Fibroblast of skin of right quadriceps (primary cell): ENCODE data around the gene ATP13A5.

Source experiments
- DNase-seq: peaks from one replicate; pipeline ENCODE4 v3.0.0-alpha.2; 2013

The ATP13A5 gene, protein sequence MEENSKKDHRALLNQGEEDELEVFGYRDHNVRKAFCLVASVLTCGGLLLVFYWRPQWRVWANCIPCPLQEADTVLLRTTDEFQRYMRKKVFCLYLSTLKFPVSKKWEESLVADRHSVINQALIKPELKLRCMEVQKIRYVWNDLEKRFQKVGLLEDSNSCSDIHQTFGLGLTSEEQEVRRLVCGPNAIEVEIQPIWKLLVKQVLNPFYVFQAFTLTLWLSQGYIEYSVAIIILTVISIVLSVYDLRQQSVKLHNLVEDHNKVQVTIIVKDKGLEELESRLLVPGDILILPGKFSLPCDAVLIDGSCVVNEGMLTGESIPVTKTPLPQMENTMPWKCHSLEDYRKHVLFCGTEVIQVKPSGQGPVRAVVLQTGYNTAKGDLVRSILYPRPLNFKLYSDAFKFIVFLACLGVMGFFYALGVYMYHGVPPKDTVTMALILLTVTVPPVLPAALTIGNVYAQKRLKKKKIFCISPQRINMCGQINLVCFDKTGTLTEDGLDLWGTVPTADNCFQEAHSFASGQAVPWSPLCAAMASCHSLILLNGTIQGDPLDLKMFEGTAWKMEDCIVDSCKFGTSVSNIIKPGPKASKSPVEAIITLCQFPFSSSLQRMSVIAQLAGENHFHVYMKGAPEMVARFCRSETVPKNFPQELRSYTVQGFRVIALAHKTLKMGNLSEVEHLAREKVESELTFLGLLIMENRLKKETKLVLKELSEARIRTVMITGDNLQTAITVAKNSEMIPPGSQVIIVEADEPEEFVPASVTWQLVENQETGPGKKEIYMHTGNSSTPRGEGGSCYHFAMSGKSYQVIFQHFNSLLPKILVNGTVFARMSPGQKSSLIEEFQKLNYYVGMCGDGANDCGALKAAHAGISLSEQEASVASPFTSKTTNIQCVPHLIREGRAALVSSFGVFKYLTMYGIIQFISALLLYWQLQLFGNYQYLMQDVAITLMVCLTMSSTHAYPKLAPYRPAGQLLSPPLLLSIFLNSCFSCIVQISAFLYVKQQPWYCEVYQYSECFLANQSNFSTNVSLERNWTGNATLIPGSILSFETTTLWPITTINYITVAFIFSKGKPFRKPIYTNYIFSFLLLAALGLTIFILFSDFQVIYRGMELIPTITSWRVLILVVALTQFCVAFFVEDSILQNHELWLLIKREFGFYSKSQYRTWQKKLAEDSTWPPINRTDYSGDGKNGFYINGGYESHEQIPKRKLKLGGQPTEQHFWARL

DNA sequence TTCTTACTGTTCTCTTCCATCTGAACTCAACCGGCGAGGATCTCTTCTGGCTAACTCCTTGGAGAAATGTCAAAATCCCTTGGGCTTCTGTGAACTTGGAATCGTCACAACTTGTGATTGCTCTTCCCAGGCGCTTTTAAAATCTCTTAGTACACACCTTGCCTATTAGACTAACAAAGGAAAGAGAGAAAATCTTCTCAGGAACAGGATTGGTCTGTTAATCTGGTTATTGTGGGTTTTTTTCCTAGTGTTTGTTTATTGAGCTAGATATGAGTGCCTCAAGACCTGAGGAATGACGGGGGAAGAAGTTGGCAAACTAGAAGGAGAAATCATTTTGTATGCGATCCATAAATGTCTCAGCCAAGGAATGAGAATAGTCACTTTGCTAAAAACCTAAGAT lies at the start of gene ATP13A5:
Gene ATP13A5, minus strand, starts transcription at position 48 of the 400 bp plus-strand sequence. Its CDS starts 28 bp downstream, at position 20.
- no peak for DNase-seq

DNA sequence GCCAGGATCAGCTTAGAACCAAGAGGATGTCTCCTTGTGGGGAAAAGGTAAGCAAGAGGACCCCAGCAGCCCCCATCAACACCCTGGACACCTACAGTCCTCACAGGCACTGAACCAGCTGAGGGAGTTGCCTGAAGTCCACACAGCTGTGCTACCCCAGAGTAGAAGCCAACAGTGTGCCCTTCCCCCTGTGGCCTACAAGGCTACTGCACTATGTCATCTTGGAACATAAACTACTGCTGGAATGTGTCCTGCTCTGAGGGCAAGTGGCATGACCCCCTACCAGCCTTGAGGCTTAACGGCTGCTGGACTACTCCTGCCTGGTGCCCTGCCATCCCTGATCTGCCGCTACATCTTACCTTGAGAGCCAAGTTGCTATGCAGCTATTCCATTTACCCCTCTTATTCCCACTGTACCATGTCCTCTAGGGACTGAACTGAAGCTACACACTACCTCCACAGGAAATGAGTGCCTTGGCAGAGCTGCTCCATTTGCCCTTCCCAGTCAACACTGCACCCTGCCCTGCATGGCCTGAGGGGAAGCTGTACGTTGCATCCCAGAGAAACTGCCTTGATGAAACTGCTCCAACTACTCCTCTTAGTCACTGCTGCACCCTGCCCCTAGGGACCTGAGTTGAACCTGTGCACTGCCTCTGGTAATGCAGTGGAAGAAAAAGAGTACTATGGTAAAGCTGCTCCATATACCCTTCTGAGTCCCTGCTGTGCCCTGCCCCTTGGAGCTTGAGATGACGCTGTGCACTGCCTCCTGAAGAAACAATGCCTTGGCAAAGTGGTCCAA lies 40.2 kb upstream of the ATP13A5 start:
- DNase-seq: no peak

DNA sequence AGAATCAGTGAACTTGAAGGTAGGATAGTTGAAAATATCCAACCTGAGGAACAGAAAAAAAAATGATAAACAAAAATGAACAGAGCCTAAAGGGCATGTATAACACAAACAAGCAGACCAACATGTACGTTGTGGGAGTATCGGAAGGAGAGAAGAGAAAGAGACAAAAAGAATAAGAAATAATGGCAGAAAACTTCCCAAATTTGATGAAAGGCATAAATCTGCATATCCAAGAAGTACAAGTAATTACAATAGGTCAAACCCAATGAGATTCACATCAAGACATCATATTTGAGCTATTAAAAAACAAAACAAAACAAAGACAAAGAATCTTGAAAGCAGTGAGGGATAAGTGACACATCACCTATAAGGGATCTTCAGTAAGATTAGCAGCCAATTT lies 38.1 kb upstream of the ATP13A5 start:
- no peak for DNase-seq

DNA sequence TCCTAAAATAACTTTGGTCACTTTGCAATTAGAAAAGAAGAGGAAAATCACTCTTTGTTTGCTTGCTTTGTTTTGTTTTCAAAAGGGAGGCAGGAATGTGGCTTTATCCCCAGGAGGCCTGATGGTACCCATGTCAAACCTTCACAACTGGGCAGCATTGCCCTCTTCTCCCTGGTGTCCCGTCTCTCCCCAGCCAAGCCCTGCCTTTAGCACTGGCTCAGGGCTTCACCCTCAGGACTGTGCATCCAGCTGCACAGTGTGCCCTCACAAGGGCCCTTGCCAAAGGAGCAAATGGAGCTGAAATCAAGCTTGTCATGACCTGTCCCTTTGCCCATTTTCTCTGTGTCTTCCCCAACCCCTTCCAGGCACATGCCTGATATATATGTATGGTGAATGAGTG lies 29.1 kb upstream of the ATP13A5 start:
- no peak for DNase-seq

DNA sequence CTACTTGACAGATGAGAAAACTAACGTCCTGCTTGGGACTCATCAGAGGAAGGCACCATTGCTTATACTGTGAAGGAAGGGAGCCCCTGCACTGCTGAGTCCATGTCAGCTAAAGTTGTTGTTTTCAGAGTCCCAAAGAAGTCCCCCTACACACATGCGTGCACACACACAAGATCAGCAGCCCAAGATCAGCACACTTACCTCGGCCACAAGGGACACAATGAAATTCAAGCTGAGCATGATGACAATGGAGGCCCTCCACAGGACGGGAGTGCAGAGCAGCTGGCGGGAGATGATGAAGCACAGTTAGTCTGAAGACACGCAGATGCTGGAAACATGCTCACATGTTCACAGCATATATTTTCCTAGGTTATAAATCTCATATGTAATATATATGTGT lies 28.6 kb upstream of the ATP13A5 start:
- no peak for DNase-seq

DNA sequence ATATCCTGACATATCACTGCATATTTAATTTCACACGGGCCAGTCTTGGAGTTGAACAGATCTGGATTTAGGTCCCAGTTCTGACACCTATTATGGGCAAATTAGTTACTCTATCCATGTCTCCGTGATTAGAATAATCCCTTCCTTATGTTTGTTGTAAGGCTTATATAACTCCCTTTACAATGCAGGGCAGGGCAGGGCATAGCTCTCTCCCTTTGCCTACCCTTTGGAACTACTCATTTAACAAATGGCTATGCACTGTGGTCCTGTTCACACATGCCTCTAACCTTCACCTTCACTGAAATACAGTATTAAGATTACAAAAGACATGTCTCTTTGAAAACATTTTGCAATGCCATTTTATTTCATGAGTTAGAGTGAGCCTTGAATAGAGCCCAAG lies 24.8 kb upstream of the ATP13A5 start:
- DNase-seq: no peak

DNA sequence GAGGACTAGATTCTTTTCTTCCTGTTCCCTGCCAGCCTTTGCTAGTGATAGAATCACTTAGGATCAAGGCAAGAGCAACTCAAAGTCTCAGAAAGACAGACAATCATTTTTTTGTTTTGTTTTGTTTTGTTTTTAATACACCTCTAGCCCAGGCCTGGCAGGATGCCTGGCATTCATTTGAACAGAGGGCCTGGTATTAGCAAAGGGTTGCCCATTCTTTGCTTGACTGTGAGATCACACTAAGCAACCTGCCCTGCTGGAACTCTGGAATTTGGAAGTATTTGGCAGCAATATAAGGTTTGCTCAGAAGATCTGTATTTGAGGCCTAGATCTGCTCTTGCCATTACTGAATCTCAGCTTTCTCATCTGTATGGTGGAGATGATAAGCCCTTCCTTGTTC lies 21.8 kb upstream of the ATP13A5 start:
- DNase-seq: no peak

DNA sequence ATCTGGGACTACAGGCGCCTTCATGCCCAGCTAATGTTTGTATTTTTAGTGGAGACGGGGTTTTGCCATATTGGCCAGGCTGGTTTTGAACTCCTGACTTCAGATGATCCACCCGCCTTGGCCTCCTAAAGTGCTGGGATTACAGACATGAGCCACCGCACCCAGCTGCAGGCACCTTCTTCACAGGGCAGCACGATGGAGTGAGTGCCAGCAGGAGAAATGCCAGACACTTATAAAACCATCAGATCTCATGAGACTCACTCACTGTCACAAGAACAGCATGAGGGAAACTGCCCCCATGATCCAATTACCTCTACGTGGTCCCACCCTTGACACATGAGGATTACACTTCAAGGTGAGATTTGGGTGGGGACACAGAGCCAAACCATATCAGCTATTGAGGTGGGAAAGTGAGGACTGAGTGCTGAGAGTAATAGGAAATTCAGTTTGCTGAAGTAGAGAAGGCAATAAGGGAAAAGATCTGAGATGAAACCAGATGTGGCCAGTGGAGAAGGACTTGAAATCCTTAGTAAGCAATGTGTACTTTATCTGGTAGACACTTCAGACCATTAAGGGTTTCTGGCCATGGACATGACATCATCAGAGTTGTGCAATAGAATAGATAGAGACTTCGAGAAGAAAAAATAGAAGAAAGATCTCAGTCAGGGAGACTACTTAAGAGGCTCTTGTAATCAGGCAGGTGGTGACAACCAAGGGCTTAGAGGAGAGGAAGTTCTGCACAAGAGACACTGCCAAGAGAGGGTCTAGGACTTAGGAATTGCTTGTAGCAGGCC lies 18.1 kb upstream of the ATP13A5 start:
- DNase-seq: no peak

DNA sequence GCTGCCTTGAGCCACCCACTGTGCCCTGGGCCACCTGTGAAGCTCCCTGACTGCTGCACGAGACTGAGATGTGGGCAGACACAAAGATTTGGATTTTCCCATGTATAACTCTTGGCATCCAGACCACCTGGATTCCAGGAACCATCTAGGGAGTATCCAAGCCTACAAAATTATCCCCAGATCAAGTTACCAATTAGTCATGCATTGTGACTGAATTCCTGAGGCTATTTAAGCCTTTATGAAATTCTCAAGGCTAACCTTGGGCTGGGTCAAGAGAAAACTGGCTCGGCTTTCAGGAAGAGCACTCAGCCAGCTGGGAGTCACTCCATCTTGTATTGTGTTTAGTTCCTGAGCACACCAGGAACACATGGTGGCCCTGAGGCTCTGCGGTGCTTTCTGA lies 13.3 kb upstream of the ATP13A5 start:
- peak; percentile 11 for DNase-seq

DNA sequence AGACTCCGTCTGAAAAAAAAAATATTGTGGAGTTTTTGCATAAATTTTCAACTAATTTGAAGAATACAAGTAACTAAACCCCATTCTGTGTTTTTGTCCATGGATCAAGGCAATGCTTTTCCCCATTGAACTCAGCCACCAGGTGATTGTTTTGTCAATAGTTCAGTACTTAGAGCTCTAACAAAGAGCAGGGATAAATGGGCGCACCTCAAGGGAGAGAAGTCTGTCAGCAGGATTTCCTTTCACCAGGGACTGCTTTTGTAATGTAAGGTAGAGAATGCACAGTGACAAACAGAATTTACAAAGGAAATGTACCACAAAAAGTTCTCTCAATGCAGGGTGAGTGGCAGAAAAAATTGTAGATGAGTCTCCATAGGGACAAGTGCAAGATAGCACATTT lies 10.8 kb upstream of the ATP13A5 start:
- no peak for DNase-seq

DNA sequence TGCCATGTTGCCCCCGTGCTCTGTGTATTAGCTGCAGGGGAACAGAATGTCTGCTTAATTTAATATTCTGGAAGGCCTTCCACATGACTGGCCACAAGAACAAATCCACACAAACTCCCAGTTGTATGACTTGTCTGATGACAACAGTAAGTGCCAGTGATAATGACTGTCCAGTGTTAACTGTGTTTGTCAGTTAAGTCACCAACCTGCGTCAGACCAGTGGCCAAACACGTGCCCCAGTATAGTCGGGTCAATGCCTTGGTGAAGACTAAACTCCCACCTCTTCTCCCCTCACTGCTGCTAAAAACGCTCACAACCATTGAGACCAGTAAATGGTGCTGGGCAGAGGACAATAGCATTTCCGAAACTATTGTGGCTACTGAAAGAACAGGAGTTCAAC lies 9.8 kb upstream of the ATP13A5 start:
- DNase-seq: no peak

DNA sequence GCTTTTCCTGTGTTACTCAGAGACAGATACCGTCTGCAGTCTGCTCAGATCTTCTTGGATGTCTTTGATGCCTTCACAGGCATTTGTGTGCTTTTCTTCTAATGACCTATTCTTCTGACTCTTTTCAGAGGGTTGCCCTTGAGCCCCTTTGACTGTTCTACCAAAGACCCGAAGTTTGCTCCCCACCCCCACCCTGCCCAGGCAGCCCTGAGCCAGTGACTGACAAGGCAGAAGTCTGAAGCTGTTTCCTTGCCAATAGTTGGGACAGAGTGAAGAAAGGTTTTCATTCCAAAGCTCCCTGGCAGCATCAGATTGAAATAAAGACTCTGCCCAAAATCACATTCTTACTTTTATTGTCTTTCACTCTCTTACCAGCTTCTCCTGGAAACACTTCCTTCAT lies 9.0 kb upstream of the ATP13A5 start:
- no peak for DNase-seq

DNA sequence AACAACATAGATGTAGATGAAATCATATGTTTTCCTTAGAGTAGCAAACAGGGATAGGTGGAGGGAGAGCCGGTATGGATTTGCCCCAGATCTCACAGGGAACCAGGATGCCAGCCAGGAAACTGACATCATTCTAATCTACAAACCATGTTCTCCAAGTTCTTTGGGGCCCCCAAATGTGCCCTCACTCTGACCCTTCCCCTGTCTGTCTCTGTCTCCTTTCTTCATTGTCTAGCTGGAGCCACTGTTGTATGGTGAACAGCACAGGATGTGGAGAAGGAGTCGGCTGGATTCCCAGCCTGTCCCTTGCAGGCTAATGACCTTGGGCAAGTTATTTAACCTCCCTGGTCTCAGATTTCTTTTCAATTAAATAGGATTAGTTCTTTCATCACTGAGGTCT lies 962 bp downstream of the ATP13A5 start:
- no peak for DNase-seq

DNA sequence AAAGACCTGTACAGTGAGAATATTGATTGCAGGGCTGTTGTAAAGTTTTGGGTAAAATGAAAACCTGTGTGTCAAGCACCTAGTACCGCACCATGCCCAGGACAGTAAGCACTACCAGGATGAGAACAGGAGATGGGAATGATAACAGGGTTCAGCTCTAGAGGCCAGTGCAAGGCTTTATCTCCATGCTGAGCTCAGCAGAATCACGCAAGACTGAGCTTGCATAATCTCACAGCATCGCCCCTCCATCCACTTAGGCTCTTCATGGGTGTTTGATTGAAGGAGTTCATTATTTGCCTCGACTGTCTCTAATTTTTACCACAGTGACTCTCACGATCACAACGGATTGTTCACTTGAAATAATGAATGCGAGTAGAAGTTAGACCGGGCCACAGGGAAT lies 2.9 kb downstream of the ATP13A5 start:
- no peak for DNase-seq

DNA sequence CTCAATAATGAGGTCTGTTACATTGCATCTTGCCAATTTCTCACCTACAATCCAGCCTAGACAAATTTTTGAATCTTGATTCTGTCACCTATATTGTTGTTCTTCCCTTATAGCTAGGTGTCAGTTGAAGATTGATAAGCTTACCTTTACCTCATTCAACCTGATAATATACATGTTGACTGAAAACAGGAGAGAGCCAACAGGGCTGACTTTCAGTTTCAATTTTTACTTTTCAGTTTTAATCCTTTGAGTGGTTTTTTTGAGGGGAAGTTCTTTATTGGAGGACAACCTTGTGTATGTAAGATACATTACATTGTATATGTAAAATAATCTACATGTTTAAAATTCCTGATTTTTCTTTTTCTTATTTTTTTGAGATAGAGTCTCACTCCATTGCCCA lies 5.8 kb downstream of the ATP13A5 start:
- no peak for DNase-seq

DNA sequence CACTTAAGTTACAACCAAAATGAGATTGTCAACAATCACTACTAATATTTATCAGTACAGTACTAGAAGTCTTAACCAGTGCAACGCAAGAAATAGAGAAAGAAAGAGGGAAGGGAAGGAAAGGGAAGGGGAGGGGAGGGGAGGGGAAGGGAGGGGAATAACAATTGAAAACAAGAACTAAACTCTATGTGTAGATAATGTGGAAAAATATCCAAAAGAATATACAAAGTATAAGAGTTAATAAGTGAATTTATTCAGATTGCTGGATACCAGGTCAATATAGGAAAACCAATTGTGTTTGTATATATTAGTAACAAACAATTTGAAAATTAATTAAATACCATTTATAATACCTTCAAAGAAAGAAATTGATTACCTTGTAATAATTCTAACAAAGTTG lies 10.7 kb downstream of the ATP13A5 start:
- no peak for DNase-seq

DNA sequence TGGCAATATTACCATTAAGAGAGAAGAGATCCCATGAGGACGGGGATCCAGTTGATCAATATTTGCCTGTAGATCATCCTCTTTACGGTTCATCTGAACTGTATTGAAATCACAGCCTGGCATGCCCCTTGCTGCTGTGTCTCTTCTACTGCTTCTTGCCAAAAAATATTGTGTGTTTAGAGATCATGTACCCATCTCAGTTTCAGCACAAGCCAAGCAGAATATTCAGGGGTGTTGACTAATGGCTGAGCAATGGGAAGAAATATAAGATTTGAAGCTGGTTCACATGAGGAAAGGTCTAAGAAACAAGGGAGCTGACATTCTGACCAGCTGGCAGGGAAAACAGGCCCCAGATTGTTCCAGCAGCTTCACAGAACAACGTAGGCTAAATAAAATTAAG lies 21.3 kb downstream of the ATP13A5 start:
- no peak for DNase-seq

DNA sequence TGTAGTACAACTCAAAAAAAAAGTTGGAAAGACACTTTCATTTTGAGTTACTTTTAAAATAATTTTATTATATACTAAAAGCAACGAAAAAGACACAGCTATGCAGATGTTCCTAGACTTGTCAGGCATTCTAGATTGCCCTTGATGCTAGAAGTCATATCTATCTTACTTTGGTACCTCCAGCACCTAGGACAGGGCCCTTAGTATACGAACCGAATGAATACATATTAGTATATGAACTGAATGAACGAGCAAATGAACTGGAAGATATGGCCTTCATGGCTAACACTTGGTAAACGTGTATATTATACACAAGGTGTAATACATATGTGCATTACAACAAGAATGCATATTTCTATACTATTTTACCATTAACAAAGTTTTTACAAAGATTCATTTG lies 24.1 kb downstream of the ATP13A5 start:
- no peak for DNase-seq

DNA sequence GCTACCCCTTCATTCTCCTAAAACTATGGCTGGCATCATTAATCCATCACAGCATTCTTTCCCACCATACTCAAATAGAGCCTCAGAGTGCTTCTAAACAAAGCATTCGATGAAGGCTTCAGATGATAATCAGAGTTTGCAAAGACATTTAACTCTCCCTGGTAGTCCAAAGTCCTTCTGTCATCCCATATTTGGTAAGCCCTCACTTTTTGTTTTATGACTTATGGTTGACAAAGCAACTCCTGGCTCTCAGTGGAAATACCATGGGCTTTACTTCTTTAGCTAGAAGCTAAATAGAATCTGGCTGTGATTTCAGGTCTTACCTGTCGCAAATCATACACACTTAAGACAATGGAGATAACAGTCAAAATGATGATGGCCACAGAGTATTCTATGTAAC lies 27.8 kb downstream of the ATP13A5 start:
- DNase-seq: no peak

DNA sequence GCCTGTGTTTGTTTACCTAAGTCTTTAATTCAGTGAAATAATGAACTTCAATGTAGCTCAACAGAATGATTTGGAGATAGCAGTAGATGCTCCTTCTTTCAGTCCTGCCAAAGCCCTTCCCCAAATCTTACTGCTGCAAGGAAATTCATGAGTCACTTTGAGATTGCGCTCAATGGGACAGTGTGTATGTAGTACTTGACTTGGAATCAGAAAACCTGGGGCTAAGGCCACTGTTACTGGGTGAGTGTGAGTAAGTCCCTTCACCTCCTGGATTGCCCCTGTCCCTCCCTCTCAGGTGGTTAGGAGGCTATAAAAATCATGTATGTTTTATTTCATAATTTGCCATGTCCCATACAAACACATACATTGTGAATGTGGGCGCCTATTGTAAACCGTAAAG lies 29.9 kb downstream of the ATP13A5 start:
- no peak for DNase-seq
